Right kidney (tissue), 9 donors: ENCODE measurements around the gene MTCL1.

Source experiments
- DNase-seq: peaks from one replicate; pipeline ENCODE4 v3.0.0-alpha.2; 2016
- long read RNA-seq, 8 donors: transcript quantifications; one replicate each; lab custom pipeline, GENCODE V29; 2026

Gene MTCL1
- long read RNA-seq, donor 1, partial matches to known transcripts: 0 of 3 reads
- long read RNA-seq, donor 1, other reads (novel, unspliced or antisense): 0 of 3 reads
- long read RNA-seq, donor 2, partial matches to known transcripts: 0 of 1 reads
- long read RNA-seq, donor 2, other reads (novel, unspliced or antisense): 0 of 1 reads
- long read RNA-seq, donor 3, partial matches to known transcripts: 0 of 1 reads
- long read RNA-seq, donor 3, other reads (novel, unspliced or antisense): 0 of 1 reads
- long read RNA-seq, donor 4, partial matches to known transcripts: 0 of 3 reads
- long read RNA-seq, donor 4, other reads (novel, unspliced or antisense): 0 of 3 reads
- long read RNA-seq, donor 5, partial matches to known transcripts: 0 of 2 reads
- long read RNA-seq, donor 5, other reads (novel, unspliced or antisense): 0 of 2 reads
- long read RNA-seq, donor 6, partial matches to known transcripts: 0 of 1 reads
- long read RNA-seq, donor 6, other reads (novel, unspliced or antisense): 0 of 1 reads
- long read RNA-seq, donor 7: 0 reads
- long read RNA-seq, donor 8, transcript MTCL1-216 (1 exons, 2,856 nt): major isoform, 5 of 5 reads
- long read RNA-seq, donor 8, partial matches to known transcripts: 0 of 5 reads
- long read RNA-seq, donor 8, other reads (novel, unspliced or antisense): 0 of 5 reads

DNA sequence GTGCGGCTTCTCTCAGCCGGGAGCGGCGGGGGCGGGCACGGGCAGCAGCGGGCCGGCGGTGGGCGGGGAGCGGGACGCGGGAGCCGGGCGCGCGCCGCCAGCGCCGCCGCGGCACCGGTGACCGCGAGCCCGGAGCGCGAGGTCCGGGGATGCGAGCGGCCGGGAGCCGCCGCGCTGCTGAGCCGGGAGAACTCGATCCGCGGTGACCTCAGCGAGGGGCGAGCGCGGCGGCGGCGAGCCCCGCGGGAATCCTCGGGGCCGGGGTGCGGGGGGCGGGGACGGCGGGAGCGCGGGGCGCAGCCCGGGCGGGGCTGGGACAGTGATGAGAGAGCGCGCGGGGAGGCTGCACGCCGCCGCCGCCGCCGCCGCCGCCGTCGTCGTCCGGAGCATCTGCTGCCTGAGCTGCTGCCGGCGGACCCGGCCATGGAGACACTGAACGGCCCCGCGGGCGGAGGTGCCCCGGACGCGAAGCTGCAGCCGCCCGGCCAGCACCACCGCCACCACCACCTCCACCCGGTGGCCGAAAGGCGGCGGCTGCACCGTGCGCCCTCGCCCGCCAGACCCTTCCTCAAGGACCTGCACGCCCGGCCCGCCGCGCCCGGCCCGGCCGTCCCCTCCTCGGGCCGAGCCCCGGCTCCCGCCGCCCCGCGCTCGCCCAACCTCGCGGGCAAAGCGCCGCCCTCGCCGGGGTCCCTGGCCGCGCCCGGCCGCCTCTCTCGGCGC lies at the start of gene MTCL1:
Gene MTCL1, plus strand, starts transcription at position 319 of the 723 bp plus-strand sequence. Its CDS starts 105 bp downstream, at position 424.
- DNase-seq: peak; percentile 77

DNA sequence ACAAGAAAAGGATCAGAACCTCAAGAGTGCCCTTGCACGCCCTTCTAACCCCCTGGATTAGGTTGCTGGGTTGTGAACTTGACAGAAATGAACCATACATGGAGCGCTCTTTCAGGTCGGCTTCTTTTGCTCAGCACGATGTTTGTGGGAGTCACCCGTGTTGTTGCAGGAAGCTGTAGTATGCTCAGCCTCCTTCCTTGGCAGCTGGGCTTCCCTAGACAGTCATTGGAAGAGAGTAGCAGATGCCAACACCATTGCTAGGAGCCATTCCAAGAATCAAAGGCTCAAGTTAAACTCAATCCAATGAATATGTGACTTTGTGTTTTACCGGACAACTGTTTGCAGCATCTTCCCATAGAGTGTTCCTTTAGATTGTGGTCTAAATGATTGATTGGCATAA lies 49.1 kb upstream of the MTCL1 start:
- DNase-seq: no peak

DNA sequence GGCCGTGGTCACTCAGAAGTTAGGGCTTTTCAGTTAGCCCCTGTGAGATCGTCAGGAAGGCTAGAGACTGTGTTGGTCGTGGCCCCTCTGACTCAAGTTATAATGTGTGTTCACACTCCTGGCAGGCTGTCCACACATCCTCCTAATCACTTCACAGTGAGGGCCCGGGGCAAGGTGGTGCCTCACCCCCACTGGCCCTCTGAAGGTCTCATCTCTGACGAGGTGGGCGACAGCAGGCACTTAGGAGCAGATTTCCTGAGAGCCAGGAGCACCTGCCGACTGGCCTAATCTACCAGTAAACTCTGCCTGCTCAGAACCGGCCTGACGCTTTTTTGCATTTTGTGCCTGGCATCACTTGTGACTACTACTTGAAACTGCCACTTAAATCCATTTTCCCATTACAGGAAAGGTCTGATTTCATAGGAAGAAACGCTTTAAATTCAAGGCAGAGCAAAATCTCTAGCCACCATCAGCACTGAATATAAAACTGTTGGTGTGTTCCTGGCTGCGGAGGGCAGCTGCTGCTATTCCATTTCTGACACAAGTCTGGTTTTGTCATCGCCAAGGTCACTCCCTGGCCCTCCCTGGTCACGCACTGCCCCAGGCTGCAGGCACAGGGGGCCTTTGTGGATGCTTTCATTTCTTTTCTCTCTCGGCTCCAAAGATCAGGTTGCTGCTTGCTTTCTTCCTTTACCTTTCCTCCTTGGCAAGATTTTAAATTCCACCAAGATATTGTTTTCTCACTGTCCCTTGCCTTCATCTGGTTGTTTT lies 48.1 kb upstream of the MTCL1 start:
- no peak for DNase-seq

DNA sequence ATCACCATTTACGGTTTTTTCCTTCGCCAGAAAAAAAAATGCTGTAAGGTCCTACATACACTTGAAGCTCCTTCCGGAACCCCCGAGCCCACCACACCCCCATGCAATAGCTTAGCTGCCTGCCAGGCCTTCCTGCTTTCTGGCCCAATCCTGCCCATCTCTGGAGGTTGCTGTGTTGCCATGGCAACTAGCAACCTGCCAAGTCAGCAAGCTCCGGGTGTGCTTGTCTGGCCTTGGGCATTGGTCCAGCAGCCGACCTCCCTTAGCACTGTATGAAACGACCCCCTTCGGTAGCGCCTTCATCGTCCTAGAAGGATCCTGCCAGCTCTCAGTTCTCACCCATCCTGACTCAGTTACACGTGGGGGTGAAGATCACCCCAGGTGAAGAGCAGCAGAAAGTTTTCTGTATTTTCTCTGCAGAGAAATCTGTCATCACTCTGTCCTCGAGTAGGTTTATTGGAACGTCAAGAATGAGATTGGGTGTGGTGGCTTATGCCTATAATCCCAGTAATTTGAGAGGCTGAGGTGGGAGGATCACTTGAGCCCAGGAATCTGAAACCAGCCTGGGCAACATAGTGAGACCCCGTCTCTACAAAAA lies 47.4 kb upstream of the MTCL1 start:
- no peak for DNase-seq

DNA sequence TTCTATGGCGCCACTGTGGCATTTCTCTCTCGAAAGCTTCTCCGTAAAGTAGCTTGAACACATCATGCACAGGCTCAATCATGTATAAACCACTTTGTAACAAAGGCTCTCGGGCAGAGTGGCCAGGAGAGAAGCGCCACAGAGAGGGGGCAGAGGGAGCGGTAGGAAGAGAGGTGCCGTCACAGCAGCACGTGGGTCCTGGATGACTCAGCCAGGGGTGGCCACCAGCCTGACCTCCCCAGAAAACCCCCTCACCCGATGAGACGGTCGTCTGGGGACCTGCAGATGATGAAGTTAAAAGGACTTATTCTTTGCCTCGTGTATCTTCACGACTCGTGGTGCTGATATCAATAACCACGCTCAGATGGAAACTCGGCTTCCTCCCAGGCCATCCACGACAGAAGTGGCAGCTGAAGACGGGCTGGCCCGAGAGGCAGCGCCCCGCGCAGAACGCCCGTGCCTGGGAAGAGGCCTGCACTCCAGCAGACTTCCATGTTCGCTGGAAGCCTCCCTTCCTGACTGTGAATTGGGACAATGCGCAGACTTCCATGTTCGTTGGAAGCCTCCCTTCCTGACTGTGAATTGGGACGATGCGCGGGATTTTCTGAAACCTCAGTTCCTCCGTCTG lies 46.4 kb upstream of the MTCL1 start:
- DNase-seq: no peak

DNA sequence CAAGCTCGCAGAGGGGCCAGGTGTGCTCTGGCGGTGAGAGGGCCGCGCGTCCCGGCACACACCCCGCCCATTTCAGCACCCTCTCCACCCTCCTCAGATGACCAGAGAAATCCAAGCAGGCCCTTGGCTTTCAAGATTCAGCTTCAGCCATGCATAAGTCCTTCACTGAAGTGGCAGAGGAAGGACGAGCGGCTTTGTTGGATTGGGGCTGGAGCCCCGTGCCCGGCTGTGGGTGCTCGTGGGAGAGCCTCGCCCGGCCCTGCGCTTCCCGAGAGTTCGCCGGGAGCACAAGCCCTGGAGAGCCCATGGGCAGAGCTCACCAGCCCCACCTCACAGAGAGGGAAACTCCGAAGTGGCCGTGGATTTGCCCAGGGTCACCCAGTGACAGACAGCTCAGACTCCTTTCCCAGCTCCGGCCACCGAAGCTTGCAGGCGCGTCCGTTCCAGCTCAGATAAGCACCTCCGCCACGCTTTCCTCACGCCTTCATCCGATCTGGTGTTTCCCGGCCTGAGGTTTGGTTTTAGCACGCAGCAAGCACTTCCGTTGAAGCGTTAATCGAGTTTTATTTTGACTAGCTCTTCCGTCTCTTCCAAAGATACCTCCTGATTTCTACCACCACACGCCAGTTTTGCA lies 45.6 kb upstream of the MTCL1 start:
- DNase-seq: no peak

DNA sequence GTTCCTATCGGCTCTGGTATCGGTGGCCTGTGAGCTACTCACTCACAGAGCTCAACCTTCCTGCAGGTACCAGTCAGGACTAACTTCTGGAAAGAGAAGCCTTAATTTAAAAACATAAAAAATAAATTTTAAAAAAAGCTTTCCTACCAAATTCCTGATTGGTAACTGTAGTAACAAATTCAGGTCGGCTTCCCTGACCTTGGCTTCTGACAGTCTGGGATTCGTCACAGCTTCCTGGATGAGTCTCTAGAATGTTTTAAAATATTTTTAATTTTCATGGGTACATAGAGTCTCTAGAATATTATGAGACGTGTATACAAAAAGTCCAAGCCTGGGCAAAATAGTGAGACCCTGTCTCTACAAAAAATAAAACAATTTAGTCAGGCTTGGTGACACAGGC lies 45.0 kb upstream of the MTCL1 start:
- DNase-seq: no peak

DNA sequence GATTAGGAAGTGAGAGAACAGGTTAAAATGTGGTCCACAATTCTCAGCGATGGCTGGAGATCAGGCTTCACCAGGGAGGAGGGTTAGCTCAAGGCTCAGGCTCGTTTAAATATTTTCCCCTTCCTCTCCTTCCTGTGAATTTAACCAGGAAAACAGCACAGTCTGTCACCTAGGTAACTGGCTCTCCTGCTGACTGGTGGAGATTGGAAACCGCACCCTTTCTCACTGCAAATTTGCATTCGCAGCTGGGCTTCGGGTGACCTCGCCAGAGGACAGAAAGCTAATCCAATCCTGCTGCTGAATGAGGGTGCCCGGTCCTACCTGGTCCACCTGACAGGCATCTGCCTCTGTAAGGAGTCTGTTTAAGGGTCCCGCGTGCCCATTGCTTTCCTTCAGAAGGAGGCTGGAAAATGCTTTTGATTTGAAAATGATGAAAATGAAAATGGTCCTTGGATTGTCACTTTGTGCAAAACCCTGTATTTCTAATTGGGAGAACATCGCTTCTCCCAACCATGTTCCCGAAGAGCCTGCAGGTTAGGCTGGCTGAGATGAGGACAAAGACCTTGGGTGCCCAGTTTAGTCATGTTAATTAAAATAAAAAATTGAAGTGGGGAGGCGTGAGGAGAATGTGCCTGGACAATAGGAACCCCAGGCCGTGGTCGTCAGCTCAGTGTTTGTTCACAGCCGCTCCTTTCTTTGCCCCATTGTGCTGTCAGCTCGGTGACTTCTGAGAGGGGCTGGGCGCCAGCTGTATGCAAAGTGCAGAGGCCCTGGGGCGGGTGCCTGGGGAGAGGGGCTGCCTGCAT lies 43.4 kb upstream of the MTCL1 start:
- no peak for DNase-seq

DNA sequence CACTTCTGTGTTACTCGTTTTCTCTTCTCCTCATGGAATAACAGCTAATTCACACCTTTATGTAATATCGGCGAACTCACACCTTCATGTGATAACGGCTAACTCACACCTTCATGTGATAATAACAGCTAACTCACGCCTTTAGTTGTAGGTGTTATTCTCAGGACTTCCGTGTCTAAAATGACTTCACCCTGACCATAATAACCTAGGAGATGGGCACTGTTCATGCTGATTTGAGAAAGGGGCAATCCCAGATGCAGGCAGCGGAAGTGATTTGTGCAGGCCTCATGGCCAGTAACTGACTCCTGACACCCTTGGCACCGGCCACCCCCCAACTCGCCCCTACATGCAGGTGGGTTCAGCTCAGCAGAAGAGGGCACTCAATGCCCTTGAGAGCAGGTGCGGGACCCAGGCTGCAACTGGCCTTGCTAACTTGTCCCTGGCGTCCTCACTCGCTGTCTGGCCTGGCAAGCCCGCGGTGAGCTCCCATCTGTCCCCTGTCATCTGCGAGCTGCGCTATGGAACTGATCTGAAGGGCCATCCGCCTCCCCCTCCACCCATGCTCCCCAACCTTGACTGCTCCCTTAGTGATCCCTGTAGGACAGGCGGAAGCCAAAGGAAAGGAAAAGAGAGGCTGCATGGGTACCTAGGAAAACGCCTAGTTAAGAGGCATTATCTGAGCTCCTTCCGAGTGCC lies 42.6 kb upstream of the MTCL1 start:
- no peak for DNase-seq

DNA sequence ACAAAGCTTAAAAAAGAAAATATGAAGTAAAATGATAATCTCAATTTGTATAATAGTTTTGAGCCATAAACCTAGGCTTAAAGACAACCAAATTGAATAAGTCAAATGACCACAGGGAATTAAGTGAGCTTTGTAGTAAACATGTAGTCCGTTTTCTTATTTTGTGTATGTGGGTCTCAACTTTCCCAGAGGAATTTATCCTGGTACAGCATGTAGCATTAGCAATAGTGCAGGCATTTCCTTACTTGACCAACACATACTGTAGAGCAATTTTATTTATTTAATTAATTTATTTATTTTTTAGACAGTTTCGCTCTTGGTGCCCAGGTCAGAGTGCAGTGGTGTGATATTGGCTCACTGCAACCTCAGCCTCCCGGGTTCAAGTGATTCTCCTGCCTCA lies 37.5 kb upstream of the MTCL1 start:
- DNase-seq: no peak

DNA sequence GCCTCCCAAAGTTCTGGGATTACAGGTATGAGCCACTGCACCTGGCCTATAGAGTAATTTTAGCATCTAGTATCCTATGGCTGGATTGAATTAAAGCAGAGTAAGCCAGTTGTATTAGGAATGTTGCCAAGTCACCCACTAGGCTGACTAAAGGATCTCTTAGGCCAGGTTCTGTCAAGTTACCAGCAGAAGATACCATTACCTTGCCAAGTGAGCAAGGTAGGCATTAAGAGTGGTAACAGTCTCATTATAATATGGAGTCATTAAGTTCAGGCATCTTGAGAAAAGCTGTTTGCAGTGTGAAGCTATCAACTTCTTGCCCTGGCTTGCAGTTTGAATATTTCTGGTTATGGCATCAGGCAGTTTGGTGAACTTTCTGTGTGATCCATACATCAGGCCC lies 37.0 kb upstream of the MTCL1 start:
- DNase-seq: no peak

DNA sequence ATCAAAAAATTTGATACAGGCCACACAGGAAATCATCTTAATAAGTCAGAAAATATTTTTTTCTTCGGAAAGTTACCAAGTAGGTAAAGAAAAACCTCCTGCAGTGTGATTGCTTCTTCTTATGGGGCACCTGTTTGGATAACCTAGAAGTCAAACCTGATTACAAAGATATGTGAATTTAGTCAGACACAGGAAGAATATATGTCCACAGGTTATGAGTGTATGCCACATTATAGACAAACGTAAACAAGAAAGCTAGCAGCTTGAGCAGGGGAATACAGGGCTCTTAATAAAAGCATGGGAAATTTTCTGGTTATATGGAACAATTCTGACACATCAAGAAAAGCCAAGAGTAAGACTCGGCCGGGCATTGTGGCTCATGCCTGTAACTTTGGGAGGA lies 35.8 kb upstream of the MTCL1 start:
- no peak for DNase-seq

DNA sequence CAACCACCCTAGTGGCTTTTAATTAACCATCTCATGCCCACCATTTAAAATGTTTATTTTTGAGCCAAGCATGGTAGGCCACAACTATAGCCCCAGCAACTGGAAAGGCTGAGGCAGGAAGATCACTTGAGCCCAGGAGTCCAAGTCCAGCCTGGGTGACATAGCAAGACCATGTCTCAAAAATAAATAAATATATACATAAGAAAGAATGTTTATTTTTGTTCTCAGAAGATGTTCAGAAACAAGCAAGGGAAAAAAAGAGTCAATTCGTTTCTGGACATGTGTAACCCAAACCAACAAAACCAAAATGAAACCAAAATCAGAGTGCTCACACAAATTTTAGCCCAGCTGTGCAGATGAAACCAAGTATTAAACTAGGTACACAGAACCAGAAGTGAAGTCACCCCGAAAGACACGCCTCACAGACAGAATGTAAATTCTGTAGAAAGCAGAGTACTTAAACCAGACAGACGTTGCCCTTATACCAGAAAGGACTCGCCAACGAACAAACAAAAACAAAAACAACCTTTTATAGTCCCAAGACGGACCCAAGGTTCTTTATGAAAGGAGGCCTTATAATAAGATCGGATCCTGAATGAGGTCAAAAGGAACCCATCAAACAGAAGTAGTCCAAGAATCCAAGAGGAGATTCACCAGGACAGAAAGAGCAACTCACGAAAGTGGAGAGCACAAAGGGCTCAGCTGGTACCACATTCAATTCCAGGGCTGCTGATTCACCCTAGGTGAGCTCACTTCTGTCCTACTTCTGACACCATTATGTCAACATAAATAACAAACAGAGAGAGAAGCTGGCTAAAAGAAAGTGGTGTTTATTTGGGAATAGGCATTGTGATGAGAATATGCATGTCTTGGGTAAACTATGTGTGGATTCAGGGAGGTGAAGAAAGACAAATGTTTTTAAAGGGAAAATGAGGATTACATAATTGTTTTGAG lies 31.8 kb upstream of the MTCL1 start:
- no peak for DNase-seq

DNA sequence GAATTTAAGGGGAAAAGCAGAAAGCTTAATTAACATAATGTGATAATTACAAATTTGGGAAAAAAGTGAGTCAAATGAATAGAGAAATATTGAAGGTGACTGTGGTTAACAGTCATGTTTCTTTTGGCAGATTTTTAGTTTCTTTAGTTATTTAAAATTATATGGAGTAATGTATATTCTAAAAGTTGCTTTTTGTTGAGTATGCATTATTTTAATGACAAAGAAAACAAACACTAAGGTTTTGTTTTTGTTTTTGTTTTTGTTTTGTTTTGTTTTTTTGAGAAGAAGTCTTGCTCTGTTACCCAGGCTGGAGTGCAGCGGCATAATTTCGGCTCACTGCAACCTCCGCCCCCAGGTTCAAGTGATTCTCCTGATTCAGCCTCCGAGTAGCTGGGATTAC lies 30.3 kb upstream of the MTCL1 start:
- no peak for DNase-seq

DNA sequence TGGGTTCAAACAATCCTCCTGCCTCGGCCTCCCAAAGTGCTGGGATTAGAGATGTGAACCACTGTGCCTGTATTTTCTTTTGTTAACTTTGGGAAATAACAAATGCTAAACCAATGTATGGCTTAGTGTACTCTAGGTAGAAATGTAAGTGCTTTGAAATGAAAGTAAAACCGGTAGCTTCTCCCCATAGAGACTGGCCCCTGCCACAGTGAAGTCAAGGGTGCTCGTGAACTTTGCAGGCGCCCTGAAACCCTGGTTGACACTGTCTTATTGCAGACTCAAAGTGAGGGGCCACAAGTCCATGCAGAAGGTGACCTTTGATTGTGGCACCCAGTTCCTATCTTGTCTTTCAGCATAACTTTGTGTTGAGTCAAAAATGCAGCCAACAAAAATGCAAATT lies 24.2 kb upstream of the MTCL1 start:
- DNase-seq: no peak

DNA sequence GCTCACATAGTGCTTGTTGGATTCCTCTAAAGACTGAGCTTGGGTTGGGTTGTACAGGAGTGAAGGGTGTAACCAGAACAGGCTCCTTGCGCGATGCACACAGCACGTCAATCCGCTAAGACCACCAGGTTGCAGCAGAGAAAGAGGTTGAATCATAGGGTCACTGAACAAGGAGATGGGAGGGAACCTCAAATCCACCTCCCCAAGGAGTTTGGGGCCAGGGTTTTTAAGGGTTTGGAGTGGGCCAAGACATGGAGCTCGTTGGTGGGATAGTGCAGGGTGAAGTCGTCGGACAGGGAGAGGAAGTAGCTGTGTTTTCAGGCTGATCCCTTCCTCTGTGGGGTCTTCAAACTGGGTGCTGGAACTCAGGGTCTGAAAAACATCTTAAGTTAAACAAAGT lies 20.8 kb upstream of the MTCL1 start:
- DNase-seq: no peak

DNA sequence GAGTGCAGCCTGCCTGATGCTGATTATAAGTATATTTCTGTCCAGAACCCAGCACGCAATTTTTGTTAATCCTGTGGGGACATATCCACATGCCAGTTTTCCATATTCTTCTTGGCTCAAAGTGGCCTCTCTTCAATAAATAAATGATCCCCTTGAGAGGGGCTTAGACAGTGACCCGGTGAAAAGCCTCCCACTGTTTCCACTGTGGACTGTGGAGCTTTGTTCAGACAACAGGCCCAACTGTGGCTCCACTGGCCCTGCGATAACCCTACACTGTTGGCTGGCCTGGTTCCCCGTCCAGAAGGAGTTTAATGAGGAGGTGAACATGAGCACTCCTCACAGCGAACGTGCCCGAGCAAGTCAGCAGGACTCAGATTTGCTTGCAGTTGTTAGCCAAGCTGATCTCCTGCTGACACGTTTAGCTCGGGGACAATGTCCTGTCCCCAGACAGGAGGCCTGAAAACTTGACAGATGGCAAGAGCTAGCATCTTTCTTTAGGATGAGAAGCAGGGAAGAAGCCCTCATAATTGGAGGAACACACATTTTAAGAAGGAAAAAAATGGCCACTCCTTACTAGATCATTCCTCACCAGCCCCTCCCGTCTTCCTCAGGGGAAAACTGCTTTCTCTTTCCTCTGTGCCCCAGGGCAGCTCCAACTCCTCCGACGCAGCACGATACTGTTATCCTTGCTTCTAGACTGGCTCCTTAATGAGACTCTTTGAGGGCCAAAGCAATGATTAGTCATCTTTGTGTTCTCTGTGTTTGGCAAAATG lies 20.0 kb upstream of the MTCL1 start:
- DNase-seq: no peak

DNA sequence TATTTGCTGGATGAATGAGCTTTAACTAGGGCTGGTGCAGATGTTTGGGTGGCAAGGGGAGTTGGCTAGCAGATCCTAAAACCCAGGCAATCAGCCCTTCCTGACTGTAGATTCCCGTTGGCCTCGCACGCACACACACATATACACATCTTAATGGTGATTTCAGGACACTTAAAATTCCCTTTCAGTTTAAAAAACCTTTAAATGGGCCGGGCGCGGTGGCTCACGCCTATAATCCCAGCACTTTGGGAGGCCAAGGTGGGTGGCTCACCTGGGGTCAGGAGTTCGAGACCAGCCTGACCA lies 19.5 kb upstream of the MTCL1 start:
- DNase-seq: no peak
